ENCODE data around the gene FBRSL1. TPM values are rescaled to one million over a fixed set of nuclear protein-coding genes. Genes with fewer than 3 reads are reported as not detected.

Gene FBRSL1
- total RNA-seq, 1 donor from 2014 or later, result 66.0 TPM

GRCh38 chr12:132500856-132501180, 10.9 kb downstream of the FBRSL1 start:
- H3K4me3 ChIP-seq, result no peak overlapping the region
- H3K4me1 ChIP-seq, result peaks cover 99% of the 10 kb centered on the region
- intact Hi-C loops (cut with micrococcal nuclease), result no loop called here
- H3K9me3 ChIP-seq (replicated peaks), result no peaks in the 10 kb centered on the region
- no peaks in the 10 kb centered on the region for H3K36me3 ChIP-seq
- DNase-seq, result no peak
- peak overlapping the region; percentile 38 for H3K27ac ChIP-seq (replicated peaks)
- H3K27me3 ChIP-seq (ENCODE audit: low read depth), result no peaks in the 10 kb centered on the region
- TF ChIP-seq, protein P1, sequence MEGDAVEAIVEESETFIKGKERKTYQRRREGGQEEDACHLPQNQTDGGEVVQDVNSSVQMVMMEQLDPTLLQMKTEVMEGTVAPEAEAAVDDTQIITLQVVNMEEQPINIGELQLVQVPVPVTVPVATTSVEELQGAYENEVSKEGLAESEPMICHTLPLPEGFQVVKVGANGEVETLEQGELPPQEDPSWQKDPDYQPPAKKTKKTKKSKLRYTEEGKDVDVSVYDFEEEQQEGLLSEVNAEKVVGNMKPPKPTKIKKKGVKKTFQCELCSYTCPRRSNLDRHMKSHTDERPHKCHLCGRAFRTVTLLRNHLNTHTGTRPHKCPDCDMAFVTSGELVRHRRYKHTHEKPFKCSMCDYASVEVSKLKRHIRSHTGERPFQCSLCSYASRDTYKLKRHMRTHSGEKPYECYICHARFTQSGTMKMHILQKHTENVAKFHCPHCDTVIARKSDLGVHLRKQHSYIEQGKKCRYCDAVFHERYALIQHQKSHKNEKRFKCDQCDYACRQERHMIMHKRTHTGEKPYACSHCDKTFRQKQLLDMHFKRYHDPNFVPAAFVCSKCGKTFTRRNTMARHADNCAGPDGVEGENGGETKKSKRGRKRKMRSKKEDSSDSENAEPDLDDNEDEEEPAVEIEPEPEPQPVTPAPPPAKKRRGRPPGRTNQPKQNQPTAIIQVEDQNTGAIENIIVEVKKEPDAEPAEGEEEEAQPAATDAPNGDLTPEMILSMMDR (IDR thresholded peaks at IDR 0.05; ENCODE audit: borderline replicate concordance), result no peak

DNA sequence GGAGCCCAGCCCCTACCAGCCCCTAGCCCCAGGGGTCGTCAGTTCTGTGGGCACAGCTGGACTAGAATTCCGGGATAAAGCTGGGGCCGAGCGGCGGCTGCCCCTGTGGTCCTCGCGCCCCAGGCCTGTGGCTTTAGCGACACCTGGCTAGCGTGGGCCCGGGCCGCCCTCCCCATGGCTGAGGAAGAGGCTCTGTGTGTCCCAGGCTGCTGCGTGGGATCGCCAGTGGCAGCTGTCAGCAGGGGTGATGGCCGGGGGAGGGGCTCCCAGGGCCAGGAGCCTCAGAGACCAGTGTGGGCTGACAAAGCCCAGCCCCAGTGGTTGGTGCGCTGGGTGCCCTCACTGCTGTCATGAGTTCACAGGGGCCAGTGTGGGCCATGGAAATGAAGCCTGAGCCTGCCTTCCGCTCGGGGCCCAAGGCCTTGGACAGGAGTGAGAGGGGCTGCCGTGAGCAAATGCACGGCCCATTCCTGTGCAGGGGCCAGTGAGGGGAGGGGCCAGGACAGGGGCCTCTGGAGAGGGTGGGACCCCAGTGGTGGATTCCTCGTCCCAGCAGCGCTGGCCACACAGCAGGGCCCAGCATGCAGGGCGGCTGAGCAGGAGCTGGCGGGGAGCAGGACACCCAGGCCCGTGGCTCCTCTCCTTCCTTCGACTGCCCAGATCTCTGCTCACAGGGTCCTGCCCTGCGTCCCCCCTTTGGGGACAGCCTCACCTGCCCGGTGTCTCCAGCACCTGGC, 11.4 kb downstream of the FBRSL1 start:
- intact Hi-C loops (cut with micrococcal nuclease), result no loop called here
- Histone ChIP-seq H3K4me1 (peaks cover 99% of the 10 kb centered on the region), H3K27me3 (ENCODE audit: low read depth) (no peaks in the 10 kb centered on the region), H3K9me3 (replicated peaks) (no peaks in the 10 kb centered on the region), H3K27ac (replicated peaks) (peak overlapping the region; percentile 38), H3K4me3 (no peak overlapping the region), H3K36me3 (no peaks in the 10 kb centered on the region)
- TF ChIP-seq, protein P1 (IDR thresholded peaks at IDR 0.05; ENCODE audit: borderline replicate concordance), result no peak
- no peak for DNase-seq

DNA sequence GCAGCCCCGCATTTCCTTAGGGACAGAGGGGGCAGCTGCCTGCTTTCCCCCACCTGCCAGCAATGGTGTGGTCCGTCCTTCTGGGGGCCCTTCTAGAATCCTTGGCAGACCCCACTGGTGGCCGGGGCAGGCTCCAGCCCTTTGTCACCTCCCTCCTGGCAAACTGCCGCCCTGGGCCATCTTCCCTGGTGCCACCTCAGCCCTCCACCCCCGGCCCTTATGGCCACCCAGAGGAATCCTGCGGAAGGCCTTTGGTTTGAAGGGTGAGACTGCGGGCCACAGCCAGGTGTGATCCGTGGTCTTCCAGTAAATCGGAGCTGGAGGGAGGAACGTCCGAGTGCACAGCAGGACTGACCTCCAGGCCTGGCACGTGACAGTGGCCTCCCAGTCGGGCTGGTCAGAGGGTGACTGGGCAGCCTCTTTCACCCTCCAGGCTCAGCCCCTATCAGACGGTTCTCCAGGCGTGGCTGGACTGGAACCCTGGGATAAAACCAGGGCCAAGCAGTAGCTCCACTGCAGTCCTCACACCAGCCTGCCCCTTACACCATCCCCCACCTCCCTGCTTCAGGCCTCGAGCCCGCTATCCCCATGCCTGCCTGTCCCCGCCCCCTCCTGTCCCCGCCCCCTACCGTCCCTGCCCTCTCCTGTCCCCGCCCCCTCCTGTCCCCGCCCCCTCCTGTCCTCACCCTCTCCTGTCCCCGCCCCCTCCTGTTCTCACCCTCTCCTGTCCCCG, 12.4 kb downstream of the FBRSL1 start:
- H3K4me1 ChIP-seq, result peaks cover 99% of the 10 kb centered on the region
- intact Hi-C loops (cut with micrococcal nuclease), result no loop called here
- H3K27me3 ChIP-seq (ENCODE audit: low read depth), result no peaks in the 10 kb centered on the region
- TF ChIP-seq, protein P1 (IDR thresholded peaks at IDR 0.05; ENCODE audit: borderline replicate concordance), result no peak
- H3K36me3 ChIP-seq, result no peaks in the 10 kb centered on the region
- no peak overlapping the region for H3K4me3 ChIP-seq
- H3K27ac ChIP-seq (replicated peaks), result peak overlapping the region; percentile 38
- H3K9me3 ChIP-seq (replicated peaks), result no peaks in the 10 kb centered on the region
- no peak for DNase-seq

GRCh38 chr12:132502882-132503193, 12.9 kb downstream of the FBRSL1 start:
- peaks cover 99% of the 10 kb centered on the region for H3K4me1 ChIP-seq
- no peaks in the 10 kb centered on the region for H3K27me3 ChIP-seq (ENCODE audit: low read depth)
- TF ChIP-seq, protein P1 (IDR thresholded peaks at IDR 0.05; ENCODE audit: borderline replicate concordance), result no peak
- DNase-seq, result no peak
- intact Hi-C loops (cut with micrococcal nuclease), result no loop called here
- no peaks in the 10 kb centered on the region for H3K9me3 ChIP-seq (replicated peaks)
- peak overlapping the region; percentile 91 for H3K27ac ChIP-seq (replicated peaks)
- H3K36me3 ChIP-seq, result no peaks in the 10 kb centered on the region
- H3K4me3 ChIP-seq, result no peak overlapping the region

- H3K27me3 ChIP-seq (ENCODE audit: low read depth), result no peaks in the 10 kb centered on the region
- intact Hi-C loops (cut with micrococcal nuclease), result no loop called here
- H3K4me1 ChIP-seq, result peaks cover 96% of the 10 kb centered on the region
- H3K4me3 ChIP-seq, result no peak overlapping the region
- DNase-seq, result no peak
- H3K9me3 ChIP-seq (replicated peaks), result no peaks in the 10 kb centered on the region
- TF ChIP-seq, protein P1 (IDR thresholded peaks at IDR 0.05; ENCODE audit: borderline replicate concordance), result no peak
- H3K27ac ChIP-seq (replicated peaks), result peak overlapping the region; percentile 91
- peaks cover 8% of the 10 kb centered on the region for H3K36me3 ChIP-seq
These were observed 13.8 kb downstream of the FBRSL1 start for GRCh38 chr12:132503618-132504204.

All from left ventricle myocardium inferior (tissue), 1 donor.